Effector memory CD4-positive, alpha-beta T cell (primary cell): ENCODE data around the gene LRRC8A.
"Not testable (repeated sequence)": the region's sequence is repeated elsewhere in the genome, so short reads cannot be mapped to it uniquely, and the experiment has no call there.

Experiments used
- DNase-seq, 3 donors: peaks; one replicate each; pipeline ENCODE4 v3.0.0-alpha.2; 2020
- H3K27ac ChIP-seq: 2 replicates; pipeline ENCODE4 v1.7.0; 2013; ENCODE audit warnings: mild to moderate bottlenecking, low read length, moderate library complexity; ENCODE audit not compliant: insufficient read depth, poor library complexity, severe bottlenecking
- H3K27me3 ChIP-seq: replicated peaks from 2 replicates; pipeline ENCODE4 v1.7.0; 2013; ENCODE audit warnings: mild to moderate bottlenecking, low read length; ENCODE audit not compliant: insufficient read depth, control insufficient read depth, poor library complexity, severe bottlenecking
- H3K36me3 ChIP-seq: 2 replicates; pipeline ENCODE4 v1.7.0; 2013; ENCODE audit warnings: mild to moderate bottlenecking, low read length, moderate library complexity; ENCODE audit not compliant: control insufficient read depth, insufficient read depth
- H3K4me1 ChIP-seq: 2 replicates; pipeline ENCODE4 v1.7.0; 2013; ENCODE audit warnings: low read length, mild to moderate bottlenecking; ENCODE audit not compliant: control insufficient read depth, insufficient read depth, poor library complexity, severe bottlenecking
- H3K4me3 ChIP-seq: 2 replicates; pipeline ENCODE4 v1.7.0; 2013; ENCODE audit warnings: low read length, low read depth, mild to moderate bottlenecking; ENCODE audit not compliant: insufficient read depth, poor library complexity, severe bottlenecking
- H3K9me3 ChIP-seq: 2 replicates; pipeline ENCODE4 v1.7.0; 2013; ENCODE audit warnings: mild to moderate bottlenecking, low read length, moderate library complexity; ENCODE audit not compliant: control insufficient read depth

The LRRC8A gene

DNA sequence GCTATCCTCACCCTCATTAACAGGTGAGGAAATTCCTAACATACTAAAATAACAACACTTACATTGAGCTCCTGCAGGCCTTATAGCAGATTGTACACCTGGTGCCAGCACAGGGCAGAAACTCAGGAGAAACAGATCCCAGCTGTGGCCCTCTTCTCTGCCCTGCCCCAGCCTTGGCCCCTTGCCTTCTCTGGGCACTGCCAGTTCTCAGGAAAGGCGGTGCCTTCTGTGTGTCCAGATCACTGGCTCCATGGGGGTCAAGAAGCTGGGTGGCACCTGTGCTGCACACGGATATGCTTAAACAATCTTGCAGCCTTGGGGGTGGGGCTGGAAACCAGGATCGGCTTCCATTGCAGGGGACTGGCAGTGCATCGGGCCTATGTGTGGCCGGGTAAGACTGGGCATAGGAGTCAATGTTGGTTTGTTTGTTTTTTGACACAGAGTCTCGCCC lies 19.5 kb upstream of the LRRC8A start:
- no peaks in the 10 kb centered on the region for H3K36me3 ChIP-seq
- no peak overlapping the region for H3K4me3 ChIP-seq
- no peaks in the 10 kb centered on the region for H3K4me1 ChIP-seq
- H3K9me3 ChIP-seq, result no peaks in the 10 kb centered on the region
- H3K27me3 ChIP-seq, result no peaks in the 10 kb centered on the region
- H3K27ac ChIP-seq, result no peak overlapping the region
- no peak for DNase-seq

DNA sequence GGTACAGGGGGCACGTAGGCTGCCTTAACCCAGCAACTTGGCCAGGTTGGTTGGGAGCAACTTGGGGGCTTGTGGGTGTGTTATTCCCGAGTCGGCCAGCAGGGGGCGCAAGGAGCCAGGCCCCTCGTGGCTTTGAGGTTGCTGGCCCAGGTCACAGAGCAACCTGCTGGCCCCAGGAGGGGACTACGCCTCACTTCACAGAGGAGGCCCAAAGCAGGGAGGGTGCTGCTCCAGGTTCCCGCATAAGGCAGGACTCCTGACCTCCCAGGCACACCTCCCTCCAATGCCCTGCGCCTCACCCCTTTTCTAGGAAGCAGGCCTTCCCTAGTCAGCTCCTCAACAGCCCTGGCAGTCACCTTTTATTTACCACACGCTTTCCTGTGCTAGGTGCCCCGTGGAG lies 18.3 kb upstream of the LRRC8A start:
- no peaks in the 10 kb centered on the region for H3K4me1 ChIP-seq
- no peak overlapping the region for H3K4me3 ChIP-seq
- DNase-seq, result peak; percentile 64 to 77 (median 71)
- no peak overlapping the region for H3K27ac ChIP-seq
- no peaks in the 10 kb centered on the region for H3K9me3 ChIP-seq
- no peaks in the 10 kb centered on the region for H3K27me3 ChIP-seq
- no peaks in the 10 kb centered on the region for H3K36me3 ChIP-seq

DNA sequence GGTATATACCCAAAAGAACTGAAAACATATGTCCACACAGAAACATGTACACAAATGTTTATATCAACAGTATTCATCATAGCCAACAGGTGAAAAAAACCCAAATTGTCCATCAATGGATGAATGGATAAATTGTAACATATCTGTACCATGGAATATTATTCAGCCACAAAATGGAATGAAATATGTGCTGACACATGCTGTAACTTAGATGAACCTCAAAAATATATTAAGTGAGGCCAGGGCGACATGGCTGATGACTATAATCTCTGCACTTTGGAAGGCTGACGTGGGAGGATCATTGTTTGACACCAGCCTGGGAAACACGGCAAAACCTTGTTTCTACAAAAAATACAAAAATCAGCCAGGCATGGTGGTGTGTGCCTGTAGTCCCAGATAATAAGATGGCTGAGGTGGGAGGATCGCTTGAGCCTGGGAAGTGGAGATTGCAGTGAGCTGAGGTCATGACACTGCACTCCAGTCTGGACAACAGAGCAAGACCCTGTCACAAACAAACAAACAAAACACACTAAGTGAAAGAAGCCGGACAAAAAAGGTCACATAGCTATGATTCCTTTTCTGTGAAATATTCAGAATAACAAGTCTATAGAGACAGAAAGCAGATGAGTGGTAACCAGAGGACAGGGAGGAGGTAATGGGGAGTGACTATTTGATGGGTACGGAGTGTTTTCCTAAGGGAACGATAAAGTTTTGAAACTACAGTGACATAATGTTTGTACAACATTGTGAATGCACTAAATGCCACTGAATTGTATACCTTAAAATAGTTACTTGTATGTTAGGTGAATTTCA lies 11.6 kb upstream of the LRRC8A start:
- H3K9me3 ChIP-seq, result no peaks in the 10 kb centered on the region
- DNase-seq, result no peak
- H3K27me3 ChIP-seq, result no peaks in the 10 kb centered on the region
- H3K36me3 ChIP-seq, result peaks cover 4% of the 10 kb centered on the region
- no peaks in the 10 kb centered on the region for H3K4me1 ChIP-seq
- H3K4me3 ChIP-seq, result no peak overlapping the region
- H3K27ac ChIP-seq, result no peak overlapping the region

DNA sequence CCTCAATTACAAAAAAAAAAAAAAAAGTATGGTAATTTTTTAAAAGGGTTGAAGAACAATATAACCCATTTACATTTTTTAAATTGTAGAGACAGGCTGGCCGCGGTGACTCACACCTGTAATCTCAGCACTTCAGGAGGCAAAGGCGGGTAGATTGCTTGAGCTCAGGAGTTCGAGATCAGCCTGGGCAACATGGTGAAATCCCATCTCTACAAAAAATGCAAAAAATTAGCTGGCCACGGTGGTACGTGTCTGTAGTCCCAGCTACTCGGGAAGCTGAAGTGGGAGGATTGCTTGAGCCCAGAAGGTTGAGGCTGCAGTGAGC lies 11.0 kb upstream of the LRRC8A start:
- not testable (repeated sequence) for H3K4me3 ChIP-seq, DNase-seq, H3K27me3 ChIP-seq, H3K36me3 ChIP-seq, H3K4me1 ChIP-seq, H3K27ac ChIP-seq, H3K9me3 ChIP-seq

DNA sequence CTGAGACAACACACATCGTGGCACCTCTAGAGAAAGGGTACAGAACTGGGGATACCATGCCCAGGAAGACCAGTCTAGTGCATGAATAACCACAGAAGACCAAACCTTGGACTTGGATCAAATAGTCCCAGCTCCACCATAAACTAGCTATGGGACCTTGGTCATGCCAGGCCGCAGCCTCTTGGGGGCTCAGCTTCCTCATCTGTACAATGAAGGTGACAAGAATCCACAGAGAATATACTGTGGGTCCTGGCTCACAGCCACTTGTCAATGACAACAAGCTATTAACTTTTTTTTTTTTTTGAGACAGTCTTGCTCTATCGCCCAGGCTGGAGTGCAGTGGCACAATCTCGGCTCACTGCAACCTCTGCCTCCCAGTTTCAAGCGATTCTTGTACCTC lies 4.1 kb upstream of the LRRC8A start:
- DNase-seq, result no peak
- Histone ChIP-seq H3K4me1 (no peaks in the 10 kb centered on the region), H3K36me3 (no peaks in the 10 kb centered on the region), H3K4me3 (no peak overlapping the region), H3K9me3 (no peaks in the 10 kb centered on the region), H3K27me3 (no peaks in the 10 kb centered on the region), H3K27ac (no peak overlapping the region)

DNA sequence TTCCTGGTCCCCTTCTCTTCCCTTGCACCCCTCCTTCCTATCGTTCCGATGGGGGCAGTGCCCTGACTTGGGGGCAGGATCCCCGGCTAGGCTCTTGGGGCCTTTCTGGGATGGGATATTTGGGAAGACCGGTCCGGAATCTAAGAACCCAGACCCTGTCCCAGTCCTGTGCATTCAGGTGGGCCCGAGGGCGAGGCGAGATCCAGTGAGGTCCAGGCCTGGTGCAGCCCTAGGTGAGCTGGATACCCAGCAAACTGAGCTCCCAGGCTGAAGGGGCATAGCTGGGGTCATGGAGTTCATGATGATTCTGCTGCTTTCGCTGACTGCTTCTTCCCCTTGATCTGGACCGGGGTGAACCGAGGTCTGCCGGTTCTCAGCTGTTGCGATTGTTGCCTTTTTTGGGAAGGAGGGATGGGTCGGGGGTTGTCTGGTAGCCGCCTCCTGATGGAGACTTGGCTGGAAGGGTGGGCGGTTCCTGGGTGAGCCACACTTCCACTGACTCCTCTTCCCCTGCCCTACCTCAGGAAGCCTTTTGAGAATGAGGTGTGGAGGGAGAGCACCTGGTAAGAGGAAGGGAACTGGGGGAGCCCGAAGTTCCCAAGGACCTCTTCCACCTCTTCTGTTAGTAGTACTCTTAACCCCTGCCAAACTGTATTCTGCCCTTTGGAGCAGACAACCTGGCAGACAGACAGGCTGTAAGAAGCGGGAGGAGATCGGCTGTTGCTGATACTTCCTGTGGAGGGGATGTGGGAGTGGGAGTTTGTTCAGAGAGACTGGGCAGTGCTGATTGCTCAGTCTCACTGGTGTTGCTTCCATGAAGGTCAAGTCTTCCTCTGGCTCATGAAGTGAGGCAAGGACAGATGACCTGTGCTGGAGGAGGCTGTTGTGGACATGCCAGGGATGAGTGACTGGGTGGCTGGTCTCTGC lies 1.0 kb downstream of the LRRC8A start:
- peaks cover 12% of the 10 kb centered on the region for H3K4me1 ChIP-seq
- peak overlapping the region; percentile 87 for H3K27ac ChIP-seq
- H3K27me3 ChIP-seq, result no peaks in the 10 kb centered on the region
- peaks cover 25% of the 10 kb centered on the region for H3K36me3 ChIP-seq
- H3K4me3 ChIP-seq, result peak overlapping the region; percentile 98
- DNase-seq, result no peak
- no peaks in the 10 kb centered on the region for H3K9me3 ChIP-seq

DNA sequence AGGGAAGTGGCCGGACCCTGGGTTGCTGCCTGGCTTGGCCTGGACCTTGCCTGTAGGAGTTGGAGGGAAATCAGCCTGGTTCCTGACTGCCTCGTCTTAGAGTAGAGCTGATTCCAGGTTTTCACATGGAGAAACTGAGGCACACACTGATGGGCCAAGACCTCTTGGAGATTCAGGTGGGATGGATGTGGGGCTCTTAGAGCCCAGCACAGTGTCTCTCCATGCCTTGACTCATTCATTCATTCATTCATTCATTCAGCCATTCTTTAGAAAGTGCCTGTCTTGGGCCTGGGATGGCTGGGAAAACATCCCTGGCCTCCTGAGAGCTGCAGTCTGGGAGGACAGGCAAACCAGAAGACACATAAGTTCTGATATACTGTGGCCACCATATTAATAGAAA lies 2.2 kb downstream of the LRRC8A start:
- no peaks in the 10 kb centered on the region for H3K9me3 ChIP-seq
- no peak for DNase-seq
- peaks cover 16% of the 10 kb centered on the region for H3K4me1 ChIP-seq
- H3K27me3 ChIP-seq, result no peaks in the 10 kb centered on the region
- no peak overlapping the region for H3K27ac ChIP-seq
- peaks cover 37% of the 10 kb centered on the region for H3K36me3 ChIP-seq
- no peak overlapping the region for H3K4me3 ChIP-seq

DNA sequence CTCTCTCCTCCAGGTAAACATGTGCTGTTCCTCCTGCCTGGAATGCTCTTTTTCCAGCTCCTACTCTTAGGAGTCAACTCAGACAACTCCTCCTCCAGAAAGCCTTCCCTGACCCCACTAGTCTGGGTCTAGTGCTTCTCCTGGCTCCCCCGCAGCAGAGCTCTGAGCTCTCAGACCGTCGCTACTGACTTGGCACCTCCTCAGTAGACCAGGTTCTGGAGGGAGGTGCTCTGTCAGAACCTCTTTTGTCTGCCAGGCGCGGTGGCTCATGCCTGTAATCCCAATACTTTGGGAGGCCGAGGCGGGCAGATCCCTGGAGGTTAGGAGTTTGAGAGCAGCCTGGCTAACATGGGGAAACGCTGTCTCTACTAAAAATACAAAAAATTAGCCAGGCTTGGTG lies 3.4 kb downstream of the LRRC8A start:
- Histone ChIP-seq H3K4me1 (peaks cover 16% of the 10 kb centered on the region), H3K36me3 (peaks cover 37% of the 10 kb centered on the region), H3K27me3 (no peaks in the 10 kb centered on the region), H3K4me3 (no peak overlapping the region), H3K9me3 (no peaks in the 10 kb centered on the region), H3K27ac (no peak overlapping the region)
- no peak for DNase-seq

DNA sequence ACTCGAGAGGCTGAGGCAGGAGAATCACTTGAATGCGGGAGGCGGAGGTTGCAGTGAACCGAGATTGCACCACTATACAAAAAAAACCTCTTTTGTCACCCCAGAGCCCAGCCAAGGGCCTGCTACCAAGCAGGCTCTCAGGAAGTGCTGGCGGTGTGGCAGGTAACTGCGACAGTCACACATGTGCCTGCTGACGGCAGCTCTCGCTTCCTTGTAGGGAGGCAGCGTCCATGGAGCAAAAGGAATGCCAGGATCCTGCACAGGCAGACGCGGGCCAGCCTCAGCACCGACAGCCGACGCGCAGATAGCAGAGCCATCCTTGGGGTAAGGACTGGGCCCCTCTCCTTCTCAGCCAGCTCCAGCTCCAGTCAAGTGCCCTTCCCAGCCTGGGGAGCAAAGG lies 3.9 kb downstream of the LRRC8A start:
- H3K4me1 ChIP-seq, result peaks cover 16% of the 10 kb centered on the region
- H3K27ac ChIP-seq, result no peak overlapping the region
- H3K27me3 ChIP-seq, result no peaks in the 10 kb centered on the region
- peaks cover 37% of the 10 kb centered on the region for H3K36me3 ChIP-seq
- no peak overlapping the region for H3K4me3 ChIP-seq
- H3K9me3 ChIP-seq, result no peaks in the 10 kb centered on the region
- no peak for DNase-seq
